HG02981 (cell line): ENCODE measurements around the gene PKD2L1.

Experiments used
- ATAC-seq: cut with Tn5 transposase; IDR thresholded peaks from one replicate; pipeline ENCODE4 v1.9.1; 2021; ENCODE audit warnings: mild to moderate bottlenecking, moderate library complexity; ENCODE audit not compliant: unreplicated experiment

The PKD2L1 gene

GRCh38 chr10:100356067-100357017 lies 26.3 kb upstream of the PKD2L1 start:
- no peak for ATAC-seq

GRCh38 chr10:100355086-100355485 lies 25.1 kb upstream of the PKD2L1 start:
- ATAC-seq, result no peak

DNA sequence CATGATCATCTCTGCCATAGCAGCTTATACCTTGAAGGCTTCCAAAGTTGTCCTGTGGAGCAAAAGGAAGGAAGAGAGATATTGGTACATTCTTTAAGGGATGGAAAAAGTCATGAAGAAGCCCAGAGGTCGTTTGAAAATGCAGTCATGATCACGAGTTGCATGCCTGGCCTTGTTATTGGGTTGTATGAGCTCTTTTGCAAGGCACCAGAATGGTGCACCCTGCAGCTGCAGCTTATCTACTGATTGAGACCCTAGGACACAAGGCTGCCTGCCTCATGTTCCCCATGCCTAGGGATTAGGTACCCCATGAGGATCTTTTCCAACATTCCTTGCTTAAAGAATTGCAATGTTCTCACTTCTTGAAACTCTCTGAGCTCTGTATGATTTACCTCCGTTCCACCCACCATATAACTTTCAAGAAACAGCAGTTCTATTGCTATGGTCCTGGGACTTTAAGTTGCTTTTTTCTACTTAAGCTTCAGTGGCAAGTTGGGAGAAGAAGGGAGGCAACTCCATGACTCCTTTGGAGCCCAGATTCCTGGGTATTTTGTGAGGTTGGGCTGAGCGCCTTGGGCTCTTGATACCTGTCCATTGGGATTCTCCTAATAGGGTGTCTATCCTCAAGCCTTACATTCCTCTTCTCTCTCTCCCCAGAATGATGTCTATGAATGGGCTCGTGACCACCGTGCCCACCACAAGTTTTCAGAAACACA lies 23.9 kb upstream of the PKD2L1 start:
- ATAC-seq, result no peak

GRCh38 chr10:100350914-100351485 lies 21.0 kb upstream of the PKD2L1 start:
- ATAC-seq, result no peak

DNA sequence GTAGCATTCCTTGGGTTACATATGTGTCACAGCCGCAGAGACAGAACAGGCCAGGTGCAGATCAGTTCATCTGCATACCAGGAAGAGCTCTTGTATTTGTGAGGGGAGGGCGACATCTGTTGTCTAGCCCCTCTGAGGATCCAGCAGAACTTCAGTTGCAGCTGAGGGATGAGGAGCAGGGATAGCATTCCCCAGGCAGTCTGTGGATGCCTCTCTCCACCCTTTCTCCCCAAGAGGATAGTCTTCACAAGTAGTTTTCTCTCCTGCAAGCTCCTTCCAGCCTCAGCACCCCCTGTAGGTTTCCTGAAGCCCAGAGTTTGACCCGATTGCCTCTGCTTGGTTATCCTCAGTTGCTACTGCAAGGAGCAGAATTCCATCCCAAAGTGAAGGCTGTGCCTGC lies 19.6 kb upstream of the PKD2L1 start:
- no peak for ATAC-seq

DNA sequence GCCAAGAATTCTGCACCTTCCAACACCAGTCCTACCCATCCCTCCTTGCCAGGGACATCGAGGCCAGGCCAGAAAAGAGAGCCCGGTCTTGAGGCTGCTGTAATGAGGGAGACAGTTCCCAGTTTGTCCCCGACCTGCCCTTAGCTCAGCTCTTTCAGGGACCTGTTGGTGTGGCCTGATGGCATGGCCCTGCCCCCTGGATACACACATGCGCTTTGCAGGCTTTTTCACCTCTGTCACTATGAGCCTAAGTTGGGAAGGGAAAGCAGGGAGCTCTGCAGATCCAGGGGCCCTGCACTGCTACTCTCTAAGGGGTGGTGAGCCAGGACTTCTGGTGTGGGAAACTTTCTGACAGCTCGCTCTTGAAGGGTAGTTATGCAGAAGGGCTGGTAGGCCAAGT lies 19.1 kb upstream of the PKD2L1 start:
- no peak for ATAC-seq

- no peak for ATAC-seq
Measured at GRCh38 chr10:100348389-100348927, 18.4 kb upstream of the PKD2L1 start.

DNA sequence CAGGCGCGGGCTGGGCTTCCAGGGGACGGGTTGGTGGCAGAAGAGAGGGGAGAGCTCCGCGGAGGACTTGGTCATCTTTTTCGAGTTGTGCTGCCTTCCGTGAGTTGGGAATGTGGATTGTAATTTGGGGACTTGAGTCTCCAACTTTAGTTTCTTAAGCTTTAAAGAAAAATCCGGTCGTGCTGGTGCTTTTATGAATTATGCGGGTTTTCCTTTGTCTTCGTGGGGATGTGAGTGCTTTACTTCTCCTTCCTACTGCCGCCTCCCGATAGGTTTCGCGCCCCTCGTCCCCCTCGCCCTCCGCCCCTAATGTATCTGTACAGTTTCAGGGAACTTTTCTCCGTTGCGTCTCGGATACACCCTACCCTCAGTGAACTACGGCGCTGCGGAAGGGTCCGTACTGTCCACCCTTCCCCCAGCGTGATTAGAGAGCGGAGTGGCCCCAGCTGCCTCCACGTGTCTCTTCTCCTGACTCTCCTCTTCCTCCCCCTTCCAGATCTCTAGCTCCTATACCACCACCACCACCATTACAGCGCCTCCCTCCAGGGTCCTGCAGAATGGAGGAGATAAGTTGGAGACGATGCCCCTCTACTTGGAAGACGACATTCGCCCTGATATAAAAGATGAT lies 17.7 kb upstream of the PKD2L1 start:
- no peak for ATAC-seq

- peak; percentile 92 for ATAC-seq
Measured at GRCh38 chr10:100346765-100347567, 16.9 kb upstream of the PKD2L1 start, which contains the start of gene SCD. Gene SCD, plus strand, starts transcription at chr10:100347233. Its CDS starts 272 bp downstream, at chr10:100347505.

- ATAC-seq, result peak; percentile 37
Measured at GRCh38 chr10:100346351-100346764, 16.3 kb upstream of the PKD2L1 start.

DNA sequence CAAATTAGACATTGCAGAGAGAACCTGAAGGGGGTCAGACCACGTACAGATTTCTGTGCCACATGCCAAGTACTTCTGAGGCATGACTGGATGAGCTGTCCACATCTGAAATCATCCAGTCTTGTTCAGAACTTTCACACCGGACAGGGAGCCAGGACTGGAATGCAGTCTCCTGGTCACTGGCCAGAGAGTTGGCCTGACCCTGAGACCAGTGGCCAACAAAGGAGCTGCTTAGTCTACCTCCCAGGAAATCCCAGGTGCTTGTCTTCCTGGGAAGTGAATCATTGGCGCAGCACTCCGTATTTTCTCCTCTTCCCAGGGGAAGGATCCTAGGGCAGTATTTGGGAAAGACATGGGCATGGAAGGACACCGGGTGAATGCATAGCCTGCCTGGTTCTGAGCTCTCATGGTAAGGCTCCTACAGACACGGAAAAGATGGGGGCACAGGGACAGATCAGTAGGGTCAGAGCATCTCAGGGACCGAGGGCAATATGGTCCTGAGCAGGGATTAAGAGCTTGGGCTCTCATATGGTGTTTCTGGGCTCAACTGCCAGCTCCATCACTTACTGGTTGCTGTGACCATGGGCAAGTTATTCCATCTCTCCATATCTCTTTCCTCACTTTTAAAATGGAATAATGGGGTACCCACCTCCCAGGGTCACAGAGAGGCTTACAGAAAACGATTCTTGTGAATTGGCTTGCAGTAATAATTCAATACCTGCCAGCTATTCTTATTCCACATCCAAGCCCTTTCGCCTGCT lies 15.7 kb upstream of the PKD2L1 start:
- ATAC-seq, result no peak

- ATAC-seq, result no peak
Measured at GRCh38 chr10:100344241-100344788, 14.3 kb upstream of the PKD2L1 start.

- ATAC-seq, result no peak
Measured at GRCh38 chr10:100342627-100342972, 12.6 kb upstream of the PKD2L1 start.

DNA sequence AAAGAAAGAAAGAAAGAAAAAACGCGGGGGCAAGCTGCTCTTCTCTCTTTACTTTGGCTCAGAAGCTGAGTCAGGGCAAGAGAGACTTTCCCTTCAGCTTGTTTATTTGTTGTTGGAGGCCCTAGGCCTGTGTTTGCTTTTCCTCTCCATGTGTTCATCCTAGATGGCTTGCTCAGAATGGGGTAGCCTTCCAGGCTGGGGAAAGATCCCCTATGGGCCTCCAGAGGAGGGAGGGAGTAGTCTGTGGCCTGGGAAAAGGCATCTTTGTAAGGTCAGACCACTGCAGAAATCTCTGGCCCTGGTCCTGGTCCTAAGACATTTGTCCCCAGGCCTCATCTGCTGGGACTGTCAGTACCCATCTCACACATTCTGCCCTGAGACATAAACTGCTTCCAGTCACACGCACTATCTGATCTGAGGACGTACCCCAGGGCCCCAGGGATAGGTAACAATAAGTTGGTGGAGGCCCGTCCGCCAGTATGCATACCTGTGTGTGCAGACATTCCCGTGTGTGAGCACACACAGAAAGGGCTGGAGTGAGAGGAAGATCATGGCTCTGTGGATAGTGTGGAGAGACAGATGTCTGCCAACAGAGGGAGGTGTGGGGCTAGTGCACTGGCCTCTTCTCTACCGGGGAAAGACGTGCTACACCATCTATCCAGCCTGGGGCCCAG lies 12.1 kb upstream of the PKD2L1 start:
- peak; percentile 26 for ATAC-seq

- ATAC-seq, result no peak
Measured at GRCh38 chr10:100340948-100341847, 11.2 kb upstream of the PKD2L1 start.

DNA sequence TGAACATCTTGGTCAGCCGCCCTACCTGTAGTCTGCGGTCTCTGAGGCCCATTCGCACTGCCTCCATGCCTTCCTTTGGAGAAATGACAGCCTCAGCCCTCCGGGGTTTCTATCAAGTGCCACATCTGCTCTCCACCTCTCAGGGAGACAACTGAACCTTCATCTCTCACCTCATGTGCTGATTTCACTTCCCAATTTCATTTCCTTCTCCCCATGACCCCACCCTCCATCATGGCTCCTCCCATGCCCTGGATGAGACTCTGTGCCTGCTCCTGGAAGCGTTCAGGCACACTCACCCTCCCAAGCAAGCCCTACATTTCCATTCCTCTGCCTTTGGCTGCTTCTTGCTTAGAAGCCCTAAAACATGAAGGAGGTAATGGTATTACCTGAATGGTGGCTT lies 9.2 kb upstream of the PKD2L1 start:
- ATAC-seq, result no peak

- no peak for ATAC-seq
Measured at GRCh38 chr10:100338434-100339036, 8.5 kb upstream of the PKD2L1 start.
